ENCODE measurements around the gene ANAPC2.

The ANAPC2 gene

DNA sequence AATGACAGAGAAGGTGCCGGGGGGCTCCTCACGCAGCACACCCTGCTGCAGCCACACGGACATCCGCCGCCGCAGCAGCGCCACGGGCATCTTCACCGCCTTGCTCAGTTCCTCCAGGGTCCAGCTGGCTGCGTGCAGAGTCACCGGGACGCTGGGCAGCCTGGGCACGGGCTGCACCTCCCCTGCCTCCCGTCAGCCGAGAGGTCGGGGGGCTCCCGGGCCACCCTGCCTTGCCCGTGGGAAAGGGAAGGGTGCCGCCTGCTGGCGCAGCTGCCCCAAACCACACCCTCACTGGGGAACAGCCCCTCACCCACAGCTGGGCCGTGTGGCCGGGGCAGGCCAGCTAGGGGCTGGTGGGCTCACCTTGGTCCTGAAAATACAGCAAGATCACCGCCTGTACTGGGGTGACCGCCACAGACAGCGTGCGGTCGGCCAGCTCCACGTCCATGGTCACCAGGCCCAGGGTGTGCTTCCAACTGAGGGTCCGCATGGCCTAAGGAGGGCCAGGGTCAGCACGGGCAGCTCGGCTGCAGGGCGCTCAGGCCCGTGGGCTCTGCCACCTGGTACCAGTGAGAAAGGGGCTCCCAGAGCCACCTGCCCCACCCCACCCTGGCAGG is 12.9 kb downstream of the ANAPC2 start:
- no peak for DNase-seq (ENCODE audit: low read depth)

- no peak for DNase-seq (ENCODE audit: low read depth)
Observed at GRCh38 chr9:137174722-137175293, 13.6 kb downstream of the ANAPC2 start.

DNA sequence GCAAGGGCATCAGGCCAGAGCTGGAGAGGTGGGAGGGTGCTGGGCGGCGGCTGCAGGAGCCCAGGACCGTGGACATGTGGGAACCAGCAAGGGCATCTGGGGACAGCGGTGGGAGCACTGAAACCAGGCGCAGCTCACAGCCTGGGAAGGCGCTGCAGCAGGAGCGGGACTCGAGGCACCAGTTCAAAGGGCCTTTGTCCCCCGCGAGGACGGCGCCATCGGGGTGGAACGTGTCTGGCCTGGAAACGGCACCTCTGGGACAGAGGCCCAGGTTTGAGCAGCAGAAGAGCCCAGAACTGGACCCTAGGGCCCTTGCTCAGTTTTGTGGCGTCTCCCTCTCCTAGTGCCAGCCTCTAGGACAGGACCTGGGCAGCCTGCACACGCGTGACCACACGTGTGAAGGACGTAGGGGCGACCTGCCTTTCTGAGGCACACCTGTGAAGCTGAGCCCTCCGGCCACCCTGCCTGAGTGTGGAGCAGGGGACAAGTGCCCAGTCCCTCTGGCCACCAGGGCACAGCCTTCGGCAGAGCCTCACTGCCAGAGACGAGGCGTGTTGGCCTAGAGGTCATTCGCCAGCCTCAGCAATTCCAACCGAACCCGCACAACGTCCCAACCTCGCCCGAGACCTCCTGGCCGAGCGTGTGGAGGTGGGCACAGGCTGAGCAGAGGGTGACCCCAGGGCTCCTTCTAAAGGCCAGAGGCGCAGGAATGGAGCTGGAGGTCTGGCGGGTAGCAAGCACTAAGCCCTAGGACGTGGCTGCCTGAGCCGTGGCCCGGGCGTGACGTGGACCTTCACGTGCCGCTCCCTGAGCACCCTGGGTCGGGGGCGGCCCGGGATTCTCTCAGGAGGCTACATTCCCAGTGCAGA is 14.3 kb downstream of the ANAPC2 start:
- no peak for DNase-seq (ENCODE audit: low read depth)

GRCh38 chr9:137172901-137173795 is 15.2 kb downstream of the ANAPC2 start:
- no peak for DNase-seq (ENCODE audit: low read depth)

GRCh38 chr9:137171149-137171900 is 17.0 kb downstream of the ANAPC2 start:
- DNase-seq (ENCODE audit: low read depth) = no peak

- DNase-seq (ENCODE audit: low read depth) = no peak
Observed at GRCh38 chr9:137170486-137171148, 17.7 kb downstream of the ANAPC2 start.

GRCh38 chr9:137169896-137170358 is 18.4 kb downstream of the ANAPC2 start, which contains the start of gene LRRC26:
TSS of gene LRRC26 (minus strand) at chr9:137170051. CDS start at chr9:137169943, 108 bp downstream.
- no peak for DNase-seq (ENCODE audit: low read depth)

GRCh38 chr9:137168904-137169856 is 19.2 kb downstream of the ANAPC2 start:
- DNase-seq (ENCODE audit: low read depth) = no peak

DNA sequence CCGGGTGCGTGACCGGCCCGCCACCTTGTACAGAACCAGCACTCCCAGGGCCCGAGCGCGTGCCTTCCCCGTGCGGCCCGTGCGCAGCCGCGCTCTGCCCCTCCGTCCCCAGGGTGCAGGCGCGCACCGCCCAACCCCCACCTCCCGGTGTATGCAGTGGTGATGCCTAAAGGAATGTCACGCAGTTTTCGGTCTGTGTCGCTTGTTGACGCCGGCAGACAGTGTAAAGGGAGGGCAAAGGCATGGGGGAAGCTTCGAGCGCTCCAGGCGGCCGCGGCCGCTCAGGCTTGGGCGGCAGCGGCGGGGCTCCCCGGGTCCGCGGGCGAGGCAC is 19.8 kb downstream of the ANAPC2 start:
- no peak for DNase-seq (ENCODE audit: low read depth)

GRCh38 chr9:137167747-137168572 is 20.4 kb downstream of the ANAPC2 start:
- DNase-seq (ENCODE audit: low read depth) = no peak

GRCh38 chr9:137167277-137167746 is 21.0 kb downstream of the ANAPC2 start:
- no peak for DNase-seq (ENCODE audit: low read depth)

- no peak for DNase-seq (ENCODE audit: low read depth)
Observed at GRCh38 chr9:137166380-137167229, 21.8 kb downstream of the ANAPC2 start.

DNA sequence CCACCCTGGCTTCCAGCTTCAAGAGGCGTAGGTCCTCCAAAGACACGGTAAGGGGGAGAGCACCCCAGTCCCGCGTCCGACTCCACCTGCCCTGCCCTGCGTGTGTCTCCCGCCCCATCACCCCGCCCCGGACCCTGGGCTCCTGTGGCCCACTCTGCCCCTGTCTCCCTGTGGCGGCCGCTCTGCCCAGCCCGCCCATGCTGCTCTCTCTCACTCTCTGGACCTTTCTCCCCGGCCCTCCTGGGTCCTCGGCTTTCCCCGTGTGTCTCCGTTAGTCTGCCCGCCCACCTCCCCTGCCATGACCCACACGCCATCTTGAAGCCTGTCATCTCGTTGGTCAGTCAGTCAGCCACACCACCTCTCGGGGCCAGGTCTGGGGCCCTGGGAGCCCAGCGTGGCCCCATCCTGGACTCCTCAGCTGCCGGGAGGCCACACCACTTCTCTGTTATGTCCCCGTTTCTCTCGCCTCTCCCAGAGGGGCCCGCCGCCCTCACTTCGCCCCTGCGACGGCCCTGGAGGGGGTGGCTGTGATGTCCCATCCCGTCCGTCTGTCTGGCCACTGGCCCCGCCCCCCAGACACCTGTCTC is 23.0 kb downstream of the ANAPC2 start:
- DNase-seq (ENCODE audit: low read depth) = no peak

DNA sequence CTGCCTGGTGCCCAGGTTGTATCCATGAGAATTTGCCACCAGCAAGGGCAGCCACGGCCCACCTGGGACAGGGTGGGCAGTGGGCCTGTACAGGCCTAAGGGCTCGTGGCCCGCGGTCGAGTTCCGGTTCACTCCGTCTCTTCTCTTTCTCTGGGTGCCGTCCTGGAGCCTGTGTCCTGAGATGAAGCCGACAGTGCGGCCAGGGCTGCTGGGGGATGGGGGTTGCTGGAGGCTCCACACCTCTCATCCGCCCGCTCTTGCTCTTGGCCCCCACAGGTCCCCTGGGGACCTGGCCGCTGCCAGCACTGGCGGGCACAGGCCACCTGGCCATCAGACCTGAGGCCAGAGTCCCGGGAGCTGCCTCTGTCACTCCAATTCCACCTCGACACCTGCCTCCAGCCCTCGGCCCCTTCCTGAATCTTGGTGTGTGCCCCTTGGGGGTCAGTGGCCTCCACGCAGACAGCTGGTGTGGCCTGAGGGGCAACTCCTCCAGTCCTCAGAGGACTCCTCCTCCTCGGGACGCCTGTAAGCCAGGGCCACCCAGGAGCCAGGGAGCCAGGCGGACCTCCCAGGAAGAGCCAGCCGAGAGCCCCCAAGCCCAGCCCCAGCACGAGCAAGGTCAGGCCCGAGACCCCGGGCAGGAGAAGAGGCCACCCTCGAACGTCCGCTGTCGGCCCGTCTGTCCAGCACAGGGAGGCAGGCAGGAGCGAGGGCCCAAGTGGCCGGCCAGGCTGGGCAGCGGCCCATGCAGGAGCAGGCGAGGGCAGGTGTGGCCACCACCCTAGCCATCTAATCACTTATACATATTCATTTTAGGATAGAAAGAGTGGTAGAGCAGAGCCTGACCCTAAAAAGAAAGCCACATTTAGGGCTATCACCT is 23.8 kb downstream of the ANAPC2 start:
- DNase-seq (ENCODE audit: low read depth) = no peak

DNA sequence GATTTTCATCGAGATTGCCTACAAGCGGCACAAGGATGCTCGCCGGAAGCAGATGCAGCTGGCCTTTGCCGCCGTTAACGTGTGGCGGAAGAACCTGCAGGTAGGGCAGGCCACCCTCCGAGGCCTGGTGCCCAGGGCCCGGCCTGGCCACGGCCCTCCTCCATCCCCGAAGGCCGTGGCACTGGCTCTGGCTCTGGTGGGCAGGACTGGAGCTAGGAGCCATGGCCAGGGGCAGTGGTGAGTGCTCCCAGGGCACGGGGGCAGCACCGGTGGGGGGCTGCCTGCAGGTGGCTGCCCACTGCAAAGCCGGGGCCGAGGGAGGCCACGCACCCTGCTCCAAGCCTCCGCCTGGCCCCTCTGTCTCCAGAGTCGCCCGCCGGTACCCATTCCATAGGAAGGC is 24.6 kb downstream of the ANAPC2 start:
- no peak for DNase-seq (ENCODE audit: low read depth)

DNA sequence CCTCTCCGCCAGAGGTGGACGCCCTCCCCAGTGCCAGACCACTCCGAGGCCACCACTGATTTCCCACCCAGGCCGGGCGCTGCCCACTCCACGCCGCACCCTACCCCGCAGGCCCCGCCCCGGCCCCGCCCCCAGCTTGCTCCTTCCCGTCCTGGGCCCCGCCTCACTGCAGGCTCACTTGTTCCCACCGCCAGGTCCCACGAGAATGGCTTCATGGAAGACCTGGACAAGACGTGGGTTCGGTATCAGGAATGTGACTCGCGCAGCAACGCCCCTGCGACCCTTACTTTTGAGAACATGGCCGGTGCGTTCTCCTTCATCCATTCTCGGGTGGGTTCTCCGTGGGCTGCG is 25.0 kb downstream of the ANAPC2 start:
- DNase-seq (ENCODE audit: low read depth) = no peak
